GM21737 (cell line): Measurements from ENCODE around the gene KSR1.

ENCODE experiments used
- ATAC-seq: cut with Tn5 transposase; IDR thresholded peaks from one replicate; pipeline ENCODE4 v1.9.1; 2021; ENCODE audit warnings: mild to moderate bottlenecking, moderate library complexity; ENCODE audit not compliant: unreplicated experiment

KSR1 gene

DNA sequence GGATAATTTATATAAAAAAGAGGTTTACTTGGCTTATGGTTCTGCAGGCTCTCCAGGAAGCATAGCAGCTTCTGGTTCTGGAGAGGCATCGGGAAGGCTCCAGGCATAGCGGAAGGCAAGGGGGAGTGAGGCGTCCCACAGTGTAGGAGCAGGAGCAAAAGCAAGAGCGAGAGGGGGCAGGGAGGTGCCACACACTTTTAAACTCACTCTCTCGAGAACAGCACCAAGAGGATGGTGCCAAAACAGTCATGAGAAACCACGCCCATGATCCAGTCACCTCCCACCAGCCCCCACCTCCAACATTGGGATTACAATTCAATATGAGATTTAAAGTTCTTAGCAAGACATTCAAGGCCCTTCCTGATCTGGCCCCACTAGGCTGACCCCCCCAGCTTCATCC, 124.8 kb downstream of the KSR1 start:
- no peak for ATAC-seq

DNA sequence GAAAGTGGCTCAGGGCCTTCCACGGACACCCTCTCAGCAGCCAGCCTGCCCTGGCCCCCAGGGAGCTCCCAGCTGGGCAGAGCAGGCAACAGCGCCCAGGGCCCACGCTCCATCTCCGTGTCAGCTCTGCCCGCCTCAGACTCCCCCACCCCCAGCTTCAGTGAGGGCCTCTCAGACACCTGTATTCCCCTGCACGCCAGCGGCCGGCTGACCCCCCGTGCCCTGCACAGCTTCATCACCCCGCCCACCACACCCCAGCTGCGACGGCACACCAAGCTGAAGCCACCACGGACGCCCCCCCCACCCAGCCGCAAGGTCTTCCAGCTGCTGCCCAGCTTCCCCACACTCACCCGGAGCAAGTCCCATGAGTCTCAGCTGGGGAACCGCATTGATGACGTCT, 126.4 kb downstream of the KSR1 start:
- no peak for ATAC-seq

DNA sequence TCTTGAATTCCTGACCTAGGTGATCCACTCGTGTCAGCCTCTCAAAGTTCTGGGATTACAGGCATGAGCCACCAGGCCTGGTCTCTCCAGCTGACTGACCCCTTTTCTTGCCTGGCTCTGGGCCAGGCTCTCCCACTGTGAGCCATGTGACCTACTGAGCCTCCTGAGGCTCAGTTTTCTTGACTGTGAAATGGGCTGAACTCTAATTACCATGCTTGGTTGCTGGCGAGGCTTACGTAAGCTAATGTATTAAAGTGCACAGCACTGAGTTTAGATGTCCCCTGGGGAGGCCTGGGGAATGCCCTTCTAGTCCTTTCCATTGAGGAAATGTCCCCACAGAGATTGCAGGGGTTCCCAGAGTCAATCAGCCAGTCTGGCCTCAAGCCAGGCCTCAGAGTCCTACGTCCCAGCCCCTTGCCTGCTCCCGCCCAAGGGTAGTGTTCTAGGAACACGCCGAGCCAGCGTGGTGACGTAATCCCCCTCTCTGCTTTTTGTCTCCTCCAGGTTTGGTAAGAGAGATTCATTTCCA, 129.0 kb downstream of the KSR1 start:
- no peak for ATAC-seq

DNA sequence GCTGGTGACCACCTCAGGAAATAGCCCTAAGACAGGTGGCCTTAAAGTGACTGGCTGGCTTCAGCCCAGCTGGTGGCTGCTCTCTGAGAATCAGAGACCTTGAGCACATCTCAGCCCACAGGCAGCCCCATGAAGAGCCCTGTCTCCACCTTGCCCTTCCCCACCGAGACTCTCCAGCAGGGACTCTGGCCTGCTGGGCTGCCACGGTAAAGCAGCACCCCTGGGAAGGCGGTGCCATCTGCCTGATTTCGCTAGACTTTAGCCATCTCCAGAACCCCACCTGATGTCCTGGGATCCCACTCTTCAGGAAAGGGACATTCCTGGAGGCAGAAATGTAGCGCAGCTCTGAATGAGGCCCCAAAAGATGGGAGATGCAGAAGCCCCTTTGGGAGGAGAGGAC, 129.5 kb downstream of the KSR1 start:
- ATAC-seq, result no peak

DNA sequence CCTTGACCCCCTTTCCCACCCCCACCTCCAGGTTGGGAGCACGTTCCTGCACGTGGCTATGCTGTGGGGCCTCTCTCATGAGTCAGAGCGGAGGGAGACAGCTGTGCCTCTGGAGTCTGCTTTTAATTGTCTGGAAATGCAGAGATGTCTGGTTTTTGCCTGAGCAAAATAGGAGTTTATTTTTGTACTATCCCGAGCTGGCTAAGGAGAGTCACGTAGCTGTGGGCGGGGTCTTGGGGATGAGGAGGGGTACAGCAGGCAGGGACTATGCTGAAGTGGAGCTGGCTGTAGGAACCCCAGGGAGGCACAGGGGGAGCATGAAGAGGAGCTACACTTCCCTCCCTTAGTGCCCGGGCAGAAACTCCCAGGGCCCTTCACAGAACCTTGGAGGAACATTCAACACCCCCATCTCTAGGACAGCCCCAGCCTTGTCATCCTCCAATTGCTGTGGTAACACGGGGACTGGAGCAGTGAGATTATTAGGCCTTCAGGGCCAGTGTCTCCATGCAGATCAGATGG, 130.0 kb downstream of the KSR1 start:
- ATAC-seq, result no peak

DNA sequence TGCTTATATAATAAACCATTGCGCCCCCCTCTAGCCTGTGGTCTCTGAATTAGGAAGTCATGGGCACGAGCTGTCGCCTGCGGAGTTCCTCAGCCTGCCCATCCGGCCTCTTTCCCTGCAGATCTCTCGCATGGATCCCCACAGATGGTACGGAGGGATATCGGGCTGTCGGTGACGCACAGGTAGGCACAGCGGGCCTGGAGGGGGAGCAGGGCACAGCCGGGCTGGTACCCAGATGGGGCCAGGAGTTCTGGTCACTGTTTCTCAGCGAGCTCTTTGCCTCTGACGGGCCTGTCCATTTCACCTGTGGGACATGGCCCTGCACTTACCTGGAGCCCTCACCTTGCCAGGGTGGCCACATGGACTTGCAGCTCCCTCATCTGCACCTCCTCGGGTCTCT, 132.1 kb downstream of the KSR1 start:
- no peak for ATAC-seq

DNA sequence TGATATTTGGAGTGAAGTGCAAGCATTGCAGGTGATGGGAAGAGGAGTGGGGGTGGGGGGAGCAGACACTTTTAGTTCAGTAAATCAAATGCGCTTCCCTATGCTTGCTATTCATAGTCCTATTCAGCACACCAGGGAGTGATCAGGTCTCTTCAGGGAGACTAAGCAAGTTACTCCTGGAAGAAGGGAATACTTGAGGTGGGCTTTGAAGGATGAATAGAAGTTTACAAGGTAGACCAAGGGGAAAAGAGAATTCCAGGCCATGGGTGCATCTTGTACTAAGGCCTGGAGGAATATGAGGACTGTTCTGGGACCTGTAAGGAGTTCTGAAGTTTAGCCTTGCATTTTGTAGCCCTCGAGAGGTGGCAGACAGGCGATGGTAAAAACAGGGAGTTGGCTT, 134.6 kb downstream of the KSR1 start:
- ATAC-seq, result no peak

DNA sequence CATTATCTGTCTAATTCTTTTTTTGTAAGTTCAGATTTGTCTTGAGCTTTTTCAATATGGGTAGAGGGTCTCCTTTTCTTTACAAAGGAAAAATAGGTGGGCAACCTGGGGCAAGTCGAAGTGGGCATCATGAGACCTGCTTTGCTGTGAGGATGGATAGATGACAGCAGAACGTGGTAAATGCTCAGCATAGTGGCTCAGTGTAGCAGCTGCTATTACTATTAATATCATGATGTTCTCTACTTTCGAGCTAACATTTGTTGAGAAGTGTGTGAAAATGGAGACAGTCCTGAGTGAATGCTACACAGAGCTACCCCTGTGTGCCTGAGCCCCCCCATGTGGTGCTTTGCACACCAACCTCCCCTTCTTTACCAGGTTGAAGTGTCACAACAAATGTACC, 135.7 kb downstream of the KSR1 start:
- no peak for ATAC-seq

DNA sequence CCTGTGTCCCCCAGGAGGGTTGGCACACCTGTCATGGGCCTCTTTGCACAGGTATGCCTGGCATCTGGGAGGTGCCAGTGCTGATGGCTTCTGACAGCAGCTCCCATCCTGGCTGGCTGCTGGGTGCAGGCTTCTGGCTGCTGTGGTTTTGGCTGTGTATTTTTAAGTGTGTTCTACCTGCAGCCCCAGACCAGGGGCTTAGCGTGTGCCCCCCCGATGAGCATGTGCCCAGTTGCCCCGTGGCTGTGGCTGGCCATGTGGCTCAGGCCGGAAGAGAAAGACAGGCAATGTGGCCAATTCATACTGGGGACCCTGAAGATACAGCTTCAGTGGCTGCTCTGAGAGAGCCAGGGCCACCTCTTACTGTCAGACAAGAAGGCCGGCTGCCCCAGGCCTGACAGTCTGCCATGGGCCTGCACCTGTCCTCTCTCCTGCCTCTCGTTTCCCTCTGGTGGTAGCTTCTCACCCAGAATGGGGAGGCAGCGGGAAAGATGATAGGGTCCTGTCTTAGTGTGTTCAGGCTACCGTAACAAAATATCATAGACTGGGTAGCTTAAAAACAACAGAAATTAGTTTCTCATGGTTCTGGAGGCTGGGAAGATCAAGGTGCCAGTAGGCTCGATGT, 137.1 kb downstream of the KSR1 start:
- no peak for ATAC-seq

DNA sequence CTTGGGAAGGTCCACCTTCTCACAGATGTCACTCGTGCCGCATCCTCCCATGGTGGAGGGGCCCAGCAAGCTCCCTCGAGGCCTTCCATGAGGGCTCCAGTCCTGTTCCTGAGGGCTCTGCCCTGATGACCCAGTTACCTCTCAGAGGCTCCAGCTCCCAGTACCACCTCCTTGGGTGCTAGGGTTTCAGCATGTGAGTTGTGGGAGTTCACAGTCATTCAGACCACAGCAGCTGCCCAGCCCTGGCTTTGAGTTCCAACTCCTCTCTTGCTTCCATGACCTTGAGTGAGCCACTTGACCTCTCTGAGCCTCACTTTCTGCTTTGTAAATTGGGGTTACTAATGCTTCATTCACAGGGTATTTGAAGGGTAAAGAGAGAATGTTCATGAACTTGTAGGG, 137.6 kb downstream of the KSR1 start:
- no peak for ATAC-seq

DNA sequence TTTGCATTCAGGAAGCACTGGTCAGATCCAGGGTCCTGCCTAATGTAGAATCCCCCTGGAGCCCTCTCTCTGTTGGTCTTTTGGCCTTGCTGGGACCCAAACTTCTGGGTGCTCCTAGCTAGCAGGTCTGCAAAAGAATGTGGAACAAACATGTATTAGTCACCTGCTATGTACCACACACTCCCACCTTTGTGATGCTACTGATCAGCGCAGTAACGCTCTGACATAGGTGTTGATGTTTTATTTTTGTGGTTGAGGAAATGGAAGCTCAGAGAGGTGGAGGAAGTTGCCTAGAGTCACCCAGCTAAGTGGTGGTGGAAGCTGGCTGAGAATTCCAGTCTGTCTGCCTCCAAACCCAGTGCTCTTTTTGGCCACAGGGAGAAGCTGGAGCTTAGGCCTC, 139.0 kb downstream of the KSR1 start:
- ATAC-seq, result no peak

DNA sequence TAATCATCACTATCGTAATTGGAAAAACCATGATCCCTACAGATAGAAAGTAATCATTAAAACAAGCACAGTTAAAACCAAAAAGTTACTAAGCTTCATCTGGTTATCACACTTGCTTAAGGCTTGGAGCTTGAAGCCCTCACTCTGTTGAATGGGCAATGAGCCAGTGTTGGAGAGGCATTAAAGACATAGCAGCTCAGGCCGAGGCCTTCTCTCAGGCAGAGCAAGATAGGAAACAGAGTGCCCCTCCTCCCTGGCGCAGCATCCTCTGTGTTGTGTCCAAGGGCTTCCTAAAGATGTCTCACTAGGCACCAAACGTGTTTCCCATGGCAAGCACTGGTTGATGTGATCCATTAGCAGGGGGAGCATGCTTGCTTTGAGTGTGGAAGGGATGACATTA, 139.8 kb downstream of the KSR1 start:
- ATAC-seq, result no peak

DNA sequence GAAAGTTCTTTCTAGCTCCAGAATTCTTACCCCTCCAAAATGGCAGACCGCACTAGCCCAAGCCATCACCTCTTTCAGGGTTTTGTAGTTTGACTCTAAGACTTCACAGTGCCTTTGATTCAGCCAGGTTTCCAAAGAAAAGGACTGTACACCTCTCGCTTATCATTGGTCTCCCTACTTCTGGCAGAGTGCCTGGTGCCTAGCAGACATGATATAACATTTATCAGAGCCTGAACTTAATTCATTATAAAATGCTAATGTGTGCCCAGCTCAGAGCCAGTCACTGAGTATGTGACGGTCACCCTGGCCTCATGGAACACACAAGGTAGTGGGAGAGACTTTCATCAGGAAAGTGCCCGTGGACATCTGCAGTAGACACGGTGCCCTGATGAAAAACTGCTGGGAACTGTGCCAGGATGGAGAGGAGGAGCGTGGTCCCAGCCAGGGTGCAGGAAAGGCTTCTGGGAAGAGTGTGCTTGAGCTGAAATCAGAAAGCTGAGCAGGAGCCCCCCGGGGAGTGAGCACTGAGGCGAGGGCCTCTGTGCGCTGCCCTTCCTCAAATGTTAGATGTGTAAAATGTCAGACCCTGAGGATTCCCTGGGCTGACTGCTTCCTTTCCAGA, 140.4 kb downstream of the KSR1 start:
- ATAC-seq, result no peak

DNA sequence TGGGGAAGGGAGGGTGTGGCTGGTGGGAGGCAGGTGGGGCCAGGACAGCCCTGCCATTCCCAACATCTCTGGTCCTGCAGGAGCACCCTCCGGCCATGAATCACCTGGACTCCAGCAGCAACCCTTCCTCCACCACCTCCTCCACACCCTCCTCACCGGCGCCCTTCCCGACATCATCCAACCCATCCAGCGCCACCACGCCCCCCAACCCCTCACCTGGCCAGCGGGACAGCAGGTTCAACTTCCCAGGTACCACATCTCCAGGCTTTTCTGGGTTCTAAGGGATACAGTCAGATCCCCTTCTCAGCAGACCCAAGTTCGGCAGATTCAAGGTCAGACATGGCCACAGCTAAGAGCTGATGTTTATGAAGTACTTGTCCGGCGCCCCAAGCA, 140.9 kb downstream of the KSR1 start:
- ATAC-seq, result no peak

DNA sequence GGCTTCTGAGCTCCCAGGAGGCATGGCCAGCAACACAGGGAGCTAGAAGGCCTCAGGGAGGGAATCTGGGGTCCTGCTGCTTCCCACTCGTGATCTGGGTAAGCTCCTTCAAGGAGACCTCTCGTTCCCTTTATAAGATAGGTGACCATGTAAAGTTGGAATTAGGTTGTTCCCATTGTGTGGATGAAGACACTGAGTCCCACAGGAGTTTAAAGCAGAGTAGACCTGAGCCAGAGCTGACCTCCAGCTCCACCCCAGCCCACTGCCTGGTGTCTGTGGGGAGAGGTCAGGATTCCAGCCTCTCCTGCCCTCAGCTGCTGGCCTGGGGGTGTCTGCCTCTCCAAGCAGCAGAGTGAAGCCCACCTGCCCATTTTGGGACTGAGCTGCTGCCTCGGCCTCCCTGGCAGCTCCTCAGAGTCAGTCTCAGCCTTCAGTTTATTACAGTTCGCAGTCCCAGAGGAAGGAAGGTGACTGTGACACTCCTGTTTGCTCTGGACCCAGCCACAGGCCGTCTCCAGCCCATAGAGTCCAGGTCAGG, 141.6 kb downstream of the KSR1 start:
- ATAC-seq, result no peak

DNA sequence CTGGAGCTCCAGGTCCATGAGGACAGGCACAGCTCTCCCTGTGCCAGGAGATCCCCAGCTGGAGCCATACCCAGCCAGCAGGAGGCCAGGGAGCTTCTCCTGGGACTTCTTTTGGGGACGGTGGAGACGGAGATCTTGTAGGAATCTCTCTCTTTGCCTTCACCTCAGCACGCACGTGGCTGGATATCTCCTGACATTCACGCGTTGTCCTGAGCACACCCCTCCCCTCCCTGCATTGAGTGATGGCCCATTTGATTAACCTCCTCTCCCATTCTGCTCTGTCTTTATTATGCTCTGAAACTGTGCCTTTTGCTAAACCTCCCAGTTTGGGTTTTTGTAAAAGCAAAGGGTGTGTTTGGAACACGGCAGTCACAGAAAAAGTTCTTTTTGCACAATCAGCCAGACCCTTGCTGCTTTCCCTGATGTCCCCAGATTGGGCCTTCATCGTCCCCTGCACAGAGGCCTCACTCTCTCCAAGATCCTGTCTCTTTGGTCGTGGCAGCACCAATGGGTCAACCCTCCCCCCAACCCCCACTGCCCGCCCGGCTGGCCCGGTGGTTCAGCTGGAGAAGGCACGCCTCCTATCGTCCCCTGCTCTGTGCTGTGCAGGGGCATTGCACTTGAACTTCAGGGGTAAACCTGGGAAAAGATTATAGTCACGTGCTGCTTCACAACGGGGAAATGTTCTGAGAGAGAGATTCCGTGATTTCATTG, 142.2 kb downstream of the KSR1 start:
- no peak for ATAC-seq

DNA sequence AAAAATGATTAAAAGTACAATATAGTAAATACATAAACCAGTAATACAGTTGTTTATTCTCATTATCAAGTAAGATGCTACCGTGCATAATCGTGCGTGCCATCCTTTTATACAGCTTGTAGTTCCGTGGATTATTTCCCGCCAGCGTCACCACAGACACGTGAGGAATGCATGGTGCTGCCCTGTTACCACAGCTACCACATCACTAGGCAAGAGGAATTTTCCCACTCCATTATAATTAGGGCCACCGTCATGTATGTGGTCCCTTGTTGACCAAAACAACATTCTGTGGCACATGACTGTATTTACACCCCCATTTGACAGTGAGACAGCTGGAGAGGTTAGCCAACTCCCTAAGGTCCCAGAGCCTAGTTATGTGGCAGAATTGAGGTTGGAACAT, 144.2 kb downstream of the KSR1 start:
- ATAC-seq, result no peak

DNA sequence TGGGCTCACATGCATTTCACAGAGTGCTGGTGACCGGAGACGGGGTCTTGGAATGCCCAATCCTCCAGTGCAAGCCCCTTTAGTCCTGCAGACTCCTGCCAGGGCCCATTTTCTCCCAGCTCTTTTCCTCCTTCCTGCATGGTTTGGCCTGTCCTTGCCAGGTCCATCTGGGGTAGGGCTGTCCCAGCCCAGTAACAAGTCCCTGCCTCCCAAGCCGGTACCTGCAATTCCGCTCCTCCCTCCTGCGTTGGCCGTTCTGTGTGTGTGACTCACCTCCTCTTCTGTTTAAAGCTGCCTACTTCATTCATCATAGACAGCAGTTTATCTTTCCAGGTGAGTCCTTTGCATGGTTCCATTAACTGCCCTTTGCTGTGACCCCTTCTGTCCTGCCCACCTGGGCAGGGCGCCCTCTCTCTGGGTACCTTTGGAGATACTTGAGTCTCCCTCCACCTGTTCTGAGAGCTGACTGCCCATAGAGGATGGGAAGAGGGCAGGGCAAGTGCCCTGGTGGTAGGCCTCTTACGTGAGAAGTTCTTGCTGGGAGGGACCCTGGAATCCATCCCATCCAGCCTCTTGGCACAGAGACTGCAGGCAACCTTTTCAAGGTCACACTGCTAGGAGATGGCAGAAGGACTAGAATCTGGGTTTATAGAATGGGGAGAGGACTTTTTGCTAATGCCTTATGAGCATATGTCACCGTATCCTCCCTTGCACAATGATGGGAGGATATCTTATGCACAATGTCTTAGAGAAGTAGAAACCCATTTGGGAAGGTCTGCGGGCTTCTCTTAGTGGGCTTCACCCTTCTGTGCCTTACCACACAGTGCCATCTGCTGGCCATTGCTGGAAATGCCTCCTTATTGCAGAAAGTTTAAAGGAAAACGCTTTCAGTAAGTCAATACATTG, 145.1 kb downstream of the KSR1 start:
- no peak for ATAC-seq

DNA sequence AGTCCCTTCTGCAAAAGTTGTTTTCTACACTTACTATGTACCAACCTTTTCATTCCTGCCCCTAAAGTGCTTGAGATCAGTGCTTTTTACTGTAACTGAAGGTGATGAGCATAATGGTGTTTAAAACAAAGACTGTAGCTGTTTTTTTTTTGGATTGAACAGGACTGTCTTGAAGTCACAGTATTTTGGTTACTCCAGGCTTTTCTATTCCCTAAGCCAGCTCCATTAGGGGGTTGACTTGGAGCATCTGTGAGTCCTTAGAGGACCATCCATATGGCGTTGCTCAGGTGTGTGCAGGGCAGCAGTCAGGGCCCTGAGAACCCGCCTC, 145.7 kb downstream of the KSR1 start:
- ATAC-seq, result no peak

DNA sequence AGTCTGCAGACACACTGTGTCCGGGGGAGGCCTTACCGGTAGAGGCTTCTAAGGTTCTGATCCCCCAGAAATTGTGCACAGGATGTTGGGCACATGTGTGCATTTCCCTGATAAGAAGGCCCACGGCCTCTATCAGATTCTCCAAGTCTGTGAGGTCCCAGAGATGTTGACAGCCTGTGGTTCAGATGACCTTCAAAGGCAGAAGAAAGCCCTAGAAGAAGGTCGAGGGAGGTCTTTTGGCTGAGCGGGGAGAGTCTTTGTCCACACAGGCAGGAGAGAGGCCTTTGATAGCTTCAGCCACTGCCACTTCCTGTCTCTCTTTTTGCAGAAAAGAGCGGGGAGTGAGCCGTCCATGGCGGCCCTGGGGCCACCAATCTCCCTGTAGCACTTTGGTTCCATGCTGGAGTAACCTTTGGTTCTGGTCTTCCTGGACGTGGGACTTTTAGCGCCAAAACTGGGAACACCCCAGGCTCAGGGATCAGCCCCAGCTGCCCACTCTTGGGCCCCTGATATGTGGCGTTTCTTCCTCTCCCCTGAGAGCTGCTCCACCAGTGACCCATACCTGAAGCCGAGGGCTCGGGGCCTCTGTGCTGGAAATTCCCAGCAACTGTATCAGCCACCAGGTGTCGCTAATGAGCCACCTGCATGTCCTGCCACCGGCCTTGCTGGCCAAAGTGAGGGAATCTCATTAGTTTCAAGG, 146.6 kb downstream of the KSR1 start:
- no peak for ATAC-seq
